Measurements from ENCODE around the gene UAP1L1. TPM values are rescaled to one million over a fixed set of nuclear protein-coding genes. Genes with fewer than 3 reads are reported as not detected.

Gene UAP1L1
- total and polyA plus RNA-seq, 9 of the 15 experiments (the other 6 are each of a cell fraction or from before 2014, with no cell fraction given), result 0.20 to 8.6 (median 3.7) TPM

GRCh38 chr9:137046088-137046787, 31.1 kb upstream of the UAP1L1 start, which contains the start of gene NPDC1 (continued):
- TF ChIP-seq GTF2E2 (tag; IDR thresholded peaks at IDR 0.05), result no peak
- no peak for TF ChIP-seq CREB5 (CRISPR knock-in tag; IDR thresholded peaks at IDR 0.05)
- TF ChIP-seq SFPQ (IDR thresholded peaks at IDR 0.05; ENCODE audit: low read depth, low read length), result no peak
- no peak for TF ChIP-seq ZBTB1 (CRISPR knock-in tag; IDR thresholded peaks at IDR 0.05; ENCODE audit: borderline replicate concordance, low read depth)
- no peak for TF ChIP-seq C11orf30 (IDR thresholded peaks at IDR 0.05; ENCODE audit: low read depth)
- TF ChIP-seq TEAD1 (CRISPR knock-in tag; IDR thresholded peaks at IDR 0.05), result peak in 1 of 2 experiments; percentile 78; a peak in 2 of 4 replicates
- no peak for TF ChIP-seq NFATC3 (IDR thresholded peaks at IDR 0.05)
- TF ChIP-seq ZNF511 (CRISPR knock-in tag; IDR thresholded peaks at IDR 0.05), result peak; percentile 90
- no peak for TF ChIP-seq RBM14 (IDR thresholded peaks at IDR 0.05; ENCODE audit: borderline replicate concordance, insufficient read depth, low read depth, low read length)
- no peak for TF ChIP-seq ESRRB (CRISPR knock-in tag; IDR thresholded peaks at IDR 0.05; ENCODE audit: borderline replicate concordance)
- TF ChIP-seq STAG1 (CRISPR knock-in tag; IDR thresholded peaks at IDR 0.05; ENCODE audit: borderline replicate concordance), result peak; percentile 88
- peak; percentile 69; the same call in 1 of the 2 replicates for TF ChIP-seq HDAC2 (IDR thresholded peaks at IDR 0.05)
- no peak for TF ChIP-seq TRIM28 (IDR thresholded peaks at IDR 0.05)
- TF ChIP-seq U2AF2 (optimal IDR thresholded peaks at IDR 0.05; ENCODE audit: low read depth, low read length), result no peak
- no peak for TF ChIP-seq TCF15 (CRISPR knock-in tag; IDR thresholded peaks at IDR 0.05)
- TF ChIP-seq ZNF707 (CRISPR knock-in tag; conservative IDR thresholded peaks at IDR 0.05), result no peak
- TF ChIP-seq DIDO1 (tag; IDR thresholded peaks at IDR 0.05; ENCODE audit: low read depth), result no peak
- no peak for TF ChIP-seq ATF6 (CRISPR knock-in tag; IDR thresholded peaks at IDR 0.05)
- TF ChIP-seq MECOM (CRISPR knock-in tag; IDR thresholded peaks at IDR 0.05), result no peak
- TF ChIP-seq ZNF197 (CRISPR knock-in tag; IDR thresholded peaks at IDR 0.05; ENCODE audit: low read depth), result no peak
- TF ChIP-seq NCOA6 (IDR thresholded peaks at IDR 0.05), result no peak
- TF ChIP-seq SREBF2 (CRISPR knock-in tag; IDR thresholded peaks at IDR 0.05), result no peak
- TF ChIP-seq SAFB (IDR thresholded peaks at IDR 0.05; ENCODE audit: borderline replicate concordance, low read depth, low read length), result 0 out of 2 replicates have a peak, but pooled peaks have one; percentile 45

All from K562 (cell line).